HEK293T (cell line): Measurements from ENCODE around the gene POLA1.

Source experiments
- ARNT ChIP-seq: fragments of 450-650 bp; IDR thresholded peaks from 2 replicates; pipeline ENCODE4 v1.6.1; 2017; ENCODE audit warnings: mild to moderate bottlenecking
- BHLHE40 ChIP-seq: fragments of 450-650 bp; IDR thresholded peaks from 2 replicates; pipeline ENCODE4 v1.6.1; 2016; ENCODE audit warnings: mild to moderate bottlenecking, moderate library complexity, borderline replicate concordance
- CTBP1 ChIP-seq: fragments of 450-650 bp; IDR thresholded peaks from 2 replicates; pipeline ENCODE4 v1.6.1; 2016; ENCODE audit warnings: borderline replicate concordance
- ELF4 ChIP-seq: fragments of 450-650 bp; IDR thresholded peaks from 2 replicates; pipeline ENCODE4 v1.6.1; 2017; ENCODE audit warnings: antibody characterized with exemption
- FOXA1 ChIP-seq: fragments of 450-650 bp; IDR thresholded peaks from 2 replicates; pipeline ENCODE4 v1.6.1; 2016; ENCODE audit warnings: mild to moderate bottlenecking
- FOXM1 ChIP-seq: fragments of 450-650 bp; IDR thresholded peaks from 2 replicates; pipeline ENCODE4 v1.6.1; 2017; ENCODE audit warnings: mild to moderate bottlenecking, borderline replicate concordance
- HDGF ChIP-seq: fragments of 450-650 bp; IDR thresholded peaks from 2 replicates; pipeline ENCODE4 v1.6.1; 2017; ENCODE audit warnings: antibody characterized with exemption, borderline replicate concordance
- LEF1 ChIP-seq: fragments of 450-650 bp; IDR thresholded peaks from 2 replicates; pipeline ENCODE4 v1.6.1; 2017; ENCODE audit warnings: mild to moderate bottlenecking, borderline replicate concordance
- NFRKB ChIP-seq: fragments of 450-650 bp; IDR thresholded peaks from 2 replicates; pipeline ENCODE4 v1.6.1; 2016; ENCODE audit warnings: mild to moderate bottlenecking, moderate library complexity
- PKNOX1 ChIP-seq: fragments of 450-650 bp; IDR thresholded peaks from 2 replicates; pipeline ENCODE4 v1.6.1; 2016
- SP1 ChIP-seq: fragments of 450-650 bp; IDR thresholded peaks from 2 replicates; pipeline ENCODE4 v1.6.1; 2017
- SUZ12 ChIP-seq: fragments of 450-650 bp; IDR thresholded peaks from 2 replicates; pipeline ENCODE4 v1.6.1; 2016; ENCODE audit warnings: mild to moderate bottlenecking
- TARDBP ChIP-seq: fragments of 450-650 bp; IDR thresholded peaks from 2 replicates; pipeline ENCODE4 v1.6.1; 2016
- ZNF384 ChIP-seq: fragments of 450-650 bp; IDR thresholded peaks from 2 replicates; pipeline ENCODE4 v1.6.1; 2016

GRCh38 chrX:24954732-24955131 is 261.0 kb downstream of the POLA1 start:
- TF ChIP-seq FOXM1 (no peak), BHLHE40 (no peak), HDGF (no peak), LEF1 (no peak), FOXA1 (no peak), SP1 (no peak), TARDBP (no peak), SUZ12 (no peak), CTBP1 (no peak), ZNF384 (no peak), ARNT (no peak), ELF4 (no peak), PKNOX1 (no peak), NFRKB (no peak)
